Activated CD8-positive, alpha-beta T cell treated with anti-CD3 and anti-CD28 coated beads, Interleukin-2, amount 10 ng/mL, durations not matched to agents 7 days and 5 days (primary cell): ENCODE results near the gene IMMT. TPM values are rescaled to one million over a fixed set of nuclear protein-coding genes. Genes with fewer than 3 reads are reported as not detected.
"Not testable (repeated sequence)": the region's sequence is repeated elsewhere in the genome, so short reads cannot be mapped to it uniquely, and the experiment has no call there.

Experiments used
- ATAC-seq: fragments of 150-1000 bp; cut with Tn5 transposase; one replicate; pipeline ENCODE4 v1.10.0; 2021; ENCODE audit warnings: moderate library complexity
- CTCF ChIA-PET: fragments of 350-600 bp; sonication (Branson Sonifier 250); formaldehyde crosslinking; loops from one replicate; lab custom pipeline; 2021; ENCODE audit warnings: antibody characterized with exemption; lab: Charles Lee
- POLR2A ChIA-PET: fragments of 350-600 bp; sonication (Branson Sonifier 250); formaldehyde crosslinking; loops from one replicate; lab custom pipeline; 2021; ENCODE audit warnings: antibody characterized with exemption; lab: Charles Lee
- DNase-seq: peaks from one replicate; pipeline ENCODE4 v3.0.0-alpha.2; 2020
- H3K27ac Mint-ChIP-seq: one replicate; pipeline ENCODE4 v1.8.0; 2021; ENCODE audit warnings: mild to moderate bottlenecking, mixed read lengths
- H3K27me3 Mint-ChIP-seq: one replicate; pipeline ENCODE4 v1.8.0; 2021; ENCODE audit warnings: low read depth, mixed read lengths
- H3K36me3 Mint-ChIP-seq: one replicate; pipeline ENCODE4 v1.8.0; 2021; ENCODE audit warnings: low read depth, mixed read lengths
- H3K4me1 Mint-ChIP-seq: one replicate; pipeline ENCODE4 v1.8.0; 2021; ENCODE audit warnings: low read depth, mixed read lengths
- H3K4me3 Mint-ChIP-seq: one replicate; pipeline ENCODE4 v1.8.0; 2021; ENCODE audit warnings: mild to moderate bottlenecking, mixed read lengths
- H3K9me3 Mint-ChIP-seq: one replicate; pipeline ENCODE4 v1.8.0; 2022; ENCODE audit warnings: mixed read lengths; ENCODE audit not compliant: insufficient read depth
- total RNA-seq, 2 experiments: library from RNA; stranded (reverse); gene quantifications; one replicate each; pipeline ENCODE4 v1.2.3, GENCODE V29; 2021

Gene IMMT
- total RNA-seq, 2 experiments from 2014 or later, result 126 to 132 TPM

GRCh38 chr2:86213699-86214502, 18.6 kb upstream of the IMMT start:
- Mint-ChIP-seq H3K4me1 (peaks cover 22% of the 10 kb centered on the region), H3K27me3 (no peaks in the 10 kb centered on the region), H3K36me3 (peaks cover 45% of the 10 kb centered on the region), H3K9me3 (peaks cover 6% of the 10 kb centered on the region), H3K27ac (no peak overlapping the region), H3K4me3 (no peak overlapping the region)
- no peak for ATAC-seq
- POLR2A ChIA-PET, result no interaction called here
- DNase-seq, result no peak
- CTCF ChIA-PET, result interaction anchor here (1.4 to 1.5 kb wide), 3 partner anchors 7 to 11 kb away, joined by 3 to 7 read pairs (median 3); no protein-coding TSS in a partner anchor

GRCh38 chr2:86213056-86213455, 17.8 kb upstream of the IMMT start:
- ChIA-PET CTCF (interaction anchor here (0.9 to 1.5 kb wide), 3 partner anchors 8 to 12 kb away, joined by 3 to 7 read pairs (median 4); no protein-coding TSS in a partner anchor), POLR2A (no interaction called here)
- H3K36me3 Mint-ChIP-seq, result peaks cover 46% of the 10 kb centered on the region
- no peaks in the 10 kb centered on the region for H3K27me3 Mint-ChIP-seq
- H3K27ac Mint-ChIP-seq, result no peak overlapping the region
- ATAC-seq, result no peak
- no peak overlapping the region for H3K4me3 Mint-ChIP-seq
- peaks cover 4% of the 10 kb centered on the region for H3K9me3 Mint-ChIP-seq
- no peak for DNase-seq
- peaks cover 14% of the 10 kb centered on the region for H3K4me1 Mint-ChIP-seq

GRCh38 chr2:86211796-86212188, 16.5 kb upstream of the IMMT start:
- no peak overlapping the region for H3K4me3 Mint-ChIP-seq

GRCh38 chr2:86211033-86211795, 16.0 kb upstream of the IMMT start:
- no peak overlapping the region for H3K4me3 Mint-ChIP-seq
- H3K27me3 Mint-ChIP-seq, result no peaks in the 10 kb centered on the region
- H3K27ac Mint-ChIP-seq, result peak overlapping the region; percentile 17
- CTCF ChIA-PET, result interaction anchor here (1.7 kb wide), 1 partner anchor 10 kb away, joined by 7 read pairs; no protein-coding TSS in a partner anchor
- peaks cover 55% of the 10 kb centered on the region for H3K36me3 Mint-ChIP-seq
- peaks cover 1% of the 10 kb centered on the region for H3K4me1 Mint-ChIP-seq
- POLR2A ChIA-PET, result no interaction called here
- H3K9me3 Mint-ChIP-seq, result no peaks in the 10 kb centered on the region
- DNase-seq (no peak), ATAC-seq (no peak)

More at GRCh38 chr2:86211796-86212188, 16.5 kb upstream of the IMMT start:
- DNase-seq (no peak), ATAC-seq (no peak)
- no peaks in the 10 kb centered on the region for H3K27me3 Mint-ChIP-seq
- POLR2A ChIA-PET, result no interaction called here
- CTCF ChIA-PET, result interaction anchor here (1.7 kb wide), 1 partner anchor 9 kb away, joined by 7 read pairs; no protein-coding TSS in a partner anchor
- peaks cover 50% of the 10 kb centered on the region for H3K36me3 Mint-ChIP-seq
- no peaks in the 10 kb centered on the region for H3K9me3 Mint-ChIP-seq
- no peak overlapping the region for H3K27ac Mint-ChIP-seq
- H3K4me1 Mint-ChIP-seq, result peaks cover 5% of the 10 kb centered on the region

GRCh38 chr2:86204458-86204857, 9.2 kb upstream of the IMMT start:
- H3K9me3 Mint-ChIP-seq, result no peaks in the 10 kb centered on the region
- POLR2A ChIA-PET, result no interaction called here
- no peaks in the 10 kb centered on the region for H3K27me3 Mint-ChIP-seq
- no peak overlapping the region for H3K4me3 Mint-ChIP-seq
- ATAC-seq (no peak), DNase-seq (no peak)
- H3K4me1 Mint-ChIP-seq, result peaks cover 23% of the 10 kb centered on the region
- H3K27ac Mint-ChIP-seq, result no peak overlapping the region
- H3K36me3 Mint-ChIP-seq, result peaks cover 24% of the 10 kb centered on the region
- CTCF ChIA-PET, result interaction anchor here (1.0 to 2.6 kb wide), 3 partner anchors 9 to 16 kb away, joined by 3 to 13 read pairs (median 3); partner anchors contain the start of gene IMMT

- ChIA-PET POLR2A (no interaction called here), CTCF (interaction anchor here (1.0 to 2.6 kb wide), 3 partner anchors 9 to 17 kb away, joined by 3 to 13 read pairs (median 4); no protein-coding TSS in a partner anchor)
- Mint-ChIP-seq H3K27ac (no peak overlapping the region), H3K9me3 (no peaks in the 10 kb centered on the region), H3K4me1 (peaks cover 28% of the 10 kb centered on the region), H3K27me3 (no peaks in the 10 kb centered on the region), H3K4me3 (no peak overlapping the region), H3K36me3 (peaks cover 21% of the 10 kb centered on the region)
- DNase-seq (no peak), ATAC-seq (no peak)
Observed at GRCh38 chr2:86203614-86204013, 8.4 kb upstream of the IMMT start.

- no peak for DNase-seq
- Mint-ChIP-seq H3K4me3 (no peak overlapping the region), H3K4me1 (peaks cover 33% of the 10 kb centered on the region), H3K36me3 (peaks cover 18% of the 10 kb centered on the region), H3K9me3 (no peaks in the 10 kb centered on the region), H3K27me3 (no peaks in the 10 kb centered on the region), H3K27ac (no peak overlapping the region)
- POLR2A ChIA-PET, result interaction anchor here (1.0 kb wide), 1 partner anchor 9 kb away, joined by 3 read pairs; no protein-coding TSS in a partner anchor
- CTCF ChIA-PET, result interaction anchor here (1.5 to 2.6 kb wide), 3 partner anchors 9 to 18 kb away, joined by 4 to 13 read pairs (median 4); no protein-coding TSS in a partner anchor
- ATAC-seq, result no peak
Observed at GRCh38 chr2:86202702-86203101, 7.4 kb upstream of the IMMT start.

- H3K4me3 Mint-ChIP-seq, result no peak overlapping the region
- H3K27me3 Mint-ChIP-seq, result no peaks in the 10 kb centered on the region
- ChIA-PET POLR2A (interaction anchor here (1.0 kb wide), 1 partner anchor 8 kb away, joined by 3 read pairs; no protein-coding TSS in a partner anchor), CTCF (interaction anchor here (1.5 to 1.8 kb wide), 2 partner anchors 8 to 11 kb away, joined by 4 read pairs; no protein-coding TSS in a partner anchor)
- DNase-seq (no peak), ATAC-seq (no peak)
- no peak overlapping the region for H3K27ac Mint-ChIP-seq
- H3K36me3 Mint-ChIP-seq, result peaks cover 16% of the 10 kb centered on the region
- H3K4me1 Mint-ChIP-seq, result peaks cover 33% of the 10 kb centered on the region
- H3K9me3 Mint-ChIP-seq, result no peaks in the 10 kb centered on the region
Observed at GRCh38 chr2:86202336-86202692, 7.1 kb upstream of the IMMT start.

GRCh38 chr2:86201671-86202335, 6.5 kb upstream of the IMMT start:
- H3K9me3 Mint-ChIP-seq, result no peaks in the 10 kb centered on the region
- no peak for DNase-seq
- H3K4me3 Mint-ChIP-seq, result no peak overlapping the region
- peaks cover 12% of the 10 kb centered on the region for H3K36me3 Mint-ChIP-seq
- no peak for ATAC-seq
- no peaks in the 10 kb centered on the region for H3K27me3 Mint-ChIP-seq
- ChIA-PET POLR2A (interaction anchor here (4.0 kb wide), 1 partner anchor 240 kb away, joined by 12 read pairs; the partner anchor contains the start of gene KDM3A), CTCF (interaction anchor here (0.8 to 1.8 kb wide), 3 partner anchors 8 to 24 kb away, joined by 3 to 4 read pairs (median 4); no protein-coding TSS in a partner anchor)
- H3K4me1 Mint-ChIP-seq, result peaks cover 37% of the 10 kb centered on the region
- no peak overlapping the region for H3K27ac Mint-ChIP-seq

GRCh38 chr2:86200564-86200963, 5.3 kb upstream of the IMMT start:
- ChIA-PET POLR2A (interaction anchor here (4.0 kb wide), 1 partner anchor 241 kb away, joined by 12 read pairs; the partner anchor contains the start of gene KDM3A), CTCF (interaction anchor here (0.6 to 1.8 kb wide), 2 partner anchors 24 to 50 kb away, joined by 4 to 5 read pairs; no protein-coding TSS in a partner anchor)
- not testable (repeated sequence) for H3K36me3 Mint-ChIP-seq, DNase-seq, H3K27me3 Mint-ChIP-seq, ATAC-seq, H3K9me3 Mint-ChIP-seq
- peak overlapping the region; percentile 91 for H3K4me3 Mint-ChIP-seq
- H3K4me1 Mint-ChIP-seq, result peaks cover 42% of the 10 kb centered on the region
- peak overlapping the region; percentile 68 for H3K27ac Mint-ChIP-seq

- Mint-ChIP-seq H3K36me3 (peaks cover 10% of the 10 kb centered on the region), H3K27ac (peak overlapping the region; percentile 94), H3K4me3 (peak overlapping the region; percentile 91), H3K27me3 (no peaks in the 10 kb centered on the region), H3K4me1 (peaks cover 46% of the 10 kb centered on the region), H3K9me3 (no peaks in the 10 kb centered on the region)
- DNase-seq (no peak), ATAC-seq (no peak)
- CTCF ChIA-PET, result interaction anchor here (1.8 to 2.8 kb wide), 2 partner anchors 21 to 25 kb away, joined by 4 to 13 read pairs; no protein-coding TSS in a partner anchor
- POLR2A ChIA-PET, result interaction anchor here (0.8 to 4.0 kb wide), 4 partner anchors 17 to 363 kb away, joined by 3 to 12 read pairs (median 4); partner anchors contain the start of genes CHMP3 and KDM3A
Observed at GRCh38 chr2:86199834-86200177, 4.5 kb upstream of the IMMT start.
